Fibroblast of mammary gland (primary cell): Measurements from ENCODE around the gene CUZD1.
"Not testable (repeated sequence)": the region's sequence is repeated elsewhere in the genome, so short reads cannot be mapped to it uniquely, and the experiment has no call there.

Experiments used
- DNase-seq: peaks from one replicate; pipeline ENCODE4 v3.0.0-alpha.2; 2010; ENCODE audit warnings: low read depth
- H3K4me3 ChIP-seq: 2 replicates; pipeline ENCODE4 v1.5.1; 2011; ENCODE audit warnings: low read depth, mild to moderate bottlenecking, low read length, moderate library complexity; ENCODE audit not compliant: control insufficient read depth
- CTCF ChIP-seq: conservative IDR thresholded peaks from 2 replicates; pipeline ENCODE4 v1.5.1; 2011; ENCODE audit warnings: low read depth, low read length, inconsistent platforms; ENCODE audit not compliant: control insufficient read depth, insufficient read depth

CUZD1 gene

GRCh38 chr10:122877264-122877663 lies 31.6 kb upstream of the CUZD1 start:
- peak; percentile 46 for DNase-seq
- TF ChIP-seq CTCF = no peak
- H3K4me3 ChIP-seq = no peak overlapping the region

- TF ChIP-seq CTCF = no peak
- DNase-seq = no peak
- H3K4me3 ChIP-seq = no peak overlapping the region
These were observed 30.8 kb upstream of the CUZD1 start for GRCh38 chr10:122876467-122876855.

- H3K4me3 ChIP-seq = no peak overlapping the region
- no peak for DNase-seq
- TF ChIP-seq CTCF = no peak
These were observed 30.3 kb upstream of the CUZD1 start for GRCh38 chr10:122875843-122876466.

- H3K4me3 ChIP-seq, DNase-seq: not testable (repeated sequence)
These were observed 26.3 kb upstream of the CUZD1 start for GRCh38 chr10:122871947-122872346.

GRCh38 chr10:122868768-122869167 lies 23.1 kb upstream of the CUZD1 start:
- DNase-seq, H3K4me3 ChIP-seq: not testable (repeated sequence)

GRCh38 chr10:122866757-122867482 lies 21.3 kb upstream of the CUZD1 start:
- peak; percentile 32 for DNase-seq

GRCh38 chr10:122864901-122865300 lies 19.2 kb upstream of the CUZD1 start:
- no peak for TF ChIP-seq CTCF
- peak; percentile 57 for DNase-seq
- H3K4me3 ChIP-seq = no peak overlapping the region

More at GRCh38 chr10:122866757-122867482, 21.3 kb upstream of the CUZD1 start:
- H3K4me3 ChIP-seq = not testable (repeated sequence)

- DNase-seq = peak; percentile 29
- TF ChIP-seq CTCF = no peak
- no peak overlapping the region for H3K4me3 ChIP-seq
These were observed 18.5 kb upstream of the CUZD1 start for GRCh38 chr10:122864194-122864592.
